HG03060 (cell line): Measurements from ENCODE around the gene GPRIN2.
"Not testable (repeated sequence)": the region's sequence is repeated elsewhere in the genome, so short reads cannot be mapped to it uniquely, and the experiment has no call there.

Experiments used
- ATAC-seq: cut with Tn5 transposase; IDR thresholded peaks from one replicate; pipeline ENCODE4 v1.9.1; 2021; ENCODE audit warnings: low read depth, moderate number of reproducible peaks; ENCODE audit not compliant: unreplicated experiment

The GPRIN2 gene

GRCh38 chr10:46538717-46539426 is 17.6 kb downstream of the GPRIN2 start:
- no peak for ATAC-seq

- ATAC-seq, result no peak
These were observed 18.3 kb downstream of the GPRIN2 start for GRCh38 chr10:46538155-46538554.

- no peak for ATAC-seq
These were observed 19.1 kb downstream of the GPRIN2 start for GRCh38 chr10:46537309-46537708.

- no peak for ATAC-seq
These were observed 19.7 kb downstream of the GPRIN2 start for GRCh38 chr10:46536781-46537180.

- ATAC-seq, result no peak
These were observed 20.3 kb downstream of the GPRIN2 start for GRCh38 chr10:46536171-46536570.

GRCh38 chr10:46534828-46535524 is 21.5 kb downstream of the GPRIN2 start:
- no peak for ATAC-seq

- ATAC-seq, result not testable (repeated sequence)
These were observed 24.2 kb downstream of the GPRIN2 start for GRCh38 chr10:46532256-46532655.

GRCh38 chr10:46530249-46531186 is 25.9 kb downstream of the GPRIN2 start:
- no peak for ATAC-seq

- not testable (repeated sequence) for ATAC-seq
These were observed 26.7 kb downstream of the GPRIN2 start for GRCh38 chr10:46529742-46530141.

- no peak for ATAC-seq
These were observed 27.5 kb downstream of the GPRIN2 start for GRCh38 chr10:46528675-46529615.

GRCh38 chr10:46528171-46528671 is 28.2 kb downstream of the GPRIN2 start:
- no peak for ATAC-seq

GRCh38 chr10:46527241-46527811 is 29.1 kb downstream of the GPRIN2 start:
- ATAC-seq, result no peak

- ATAC-seq, result no peak
These were observed 29.8 kb downstream of the GPRIN2 start for GRCh38 chr10:46526682-46527038.

GRCh38 chr10:46525824-46526681 is 30.4 kb downstream of the GPRIN2 start:
- ATAC-seq, result no peak

- no peak for ATAC-seq
These were observed 31.2 kb downstream of the GPRIN2 start for GRCh38 chr10:46525177-46525823.

GRCh38 chr10:46524472-46525176 is 31.8 kb downstream of the GPRIN2 start:
- no peak for ATAC-seq

- ATAC-seq, result no peak
These were observed 32.4 kb downstream of the GPRIN2 start for GRCh38 chr10:46523962-46524471.
